ENCODE data around the gene MS4A6E. TPM values are rescaled to one million over a fixed set of nuclear protein-coding genes. Genes with fewer than 3 reads are reported as not detected.

Gene MS4A6E
- total and polyA plus RNA-seq, 2 of the 8 experiments (the other 6 are each of a cell fraction or from before 2014, with no cell fraction given): not detected

DNA sequence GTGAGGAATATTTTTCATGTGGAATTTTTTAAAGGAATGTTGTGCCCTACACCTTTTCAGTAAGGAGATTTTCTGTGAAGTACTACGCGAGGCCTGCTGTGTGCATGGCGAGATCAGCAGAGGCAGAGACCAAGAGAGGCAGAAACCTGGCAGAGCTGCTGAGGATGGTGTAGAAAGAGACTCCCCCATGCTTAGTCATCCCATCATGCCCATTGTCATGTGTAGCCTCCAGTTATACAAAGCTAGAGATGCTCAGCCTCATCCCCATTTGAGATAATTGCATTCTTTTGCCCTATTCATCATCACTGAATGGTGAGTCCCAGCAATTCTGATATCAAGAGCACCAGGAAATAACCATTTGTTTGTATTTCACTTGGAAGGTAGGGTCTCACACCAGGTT lies 48.3 kb downstream of the MS4A6E start:
- Histone ChIP-seq H2BK15ac (ENCODE audit: low read length) (no peak overlapping the region), H2AFZ (ENCODE audit: low read length) (no peak overlapping the region; the same call in 1 of the 2 replicates), H3K14ac (ENCODE audit: insufficient read length) (no peak overlapping the region), H2BK120ac (replicated peaks; ENCODE audit: low read depth, low read length) (no peak overlapping the region), H3K23me2 (ENCODE audit: low read depth, low read length) (no peaks in the 10 kb centered on the region), H4K5ac (ENCODE audit: insufficient read length, low read depth, low read length) (no peak overlapping the region), H3K56ac (replicated peaks; ENCODE audit: insufficient read length, low read depth, low read length) (no peak overlapping the region), H3K36me3 (ENCODE audit: control insufficient read depth in 2 of 4, insufficient read depth in 4 of 4, low read length in 3 of 4) (no peaks in the 10 kb centered on the region), H4K20me1 (replicated peaks in 1 of 2; ENCODE audit: control insufficient read depth in 1 of 2, insufficient read depth in 2 of 2, low read length in 2 of 2) (no peaks in the 10 kb centered on the region), H4K91ac (replicated peaks; ENCODE audit: insufficient read length, low read length) (no peak overlapping the region), H4K8ac (ENCODE audit: extremely low read depth, insufficient read depth, low read length) (no peak overlapping the region; the same call in 1 of the 2 replicates), H2AK5ac (ENCODE audit: low read depth, low read length) (no peak overlapping the region), H3K79me2 (ENCODE audit: control insufficient read depth in 1 of 2, insufficient read depth in 2 of 2, low read length in 2 of 2) (no peaks in the 10 kb centered on the region), H3K23ac (ENCODE audit: insufficient read length) (no peak overlapping the region), H2BK20ac (ENCODE audit: low read length) (no peak overlapping the region), H2BK12ac (ENCODE audit: low read depth, low read length) (no peak overlapping the region), H3K79me1 (ENCODE audit: low read depth, low read length) (no peaks in the 10 kb centered on the region), H3K4me2 (ENCODE audit: insufficient read depth in 1 of 2, low read depth in 2 of 2, low read length in 2 of 2) (no peak overlapping the region), H3K9me3 (ENCODE audit: insufficient read depth in 2 of 2, low read depth in 1 of 2, low read length in 1 of 2) (no peaks in the 10 kb centered on the region), H3K9ac (replicated peaks in 1 of 4; ENCODE audit: extremely low read depth in 1 of 4, low read depth in 3 of 4, low read length in 3 of 4) (no peak overlapping the region), H3K27me3 (replicated peaks in 1 of 4; ENCODE audit: control insufficient read depth in 3 of 4, extremely low read depth in 1 of 4, insufficient read depth in 3 of 4, low read length in 3 of 4) (no peaks in the 10 kb centered on the region), H3K4me1 (replicated peaks in 1 of 4; ENCODE audit: control insufficient read depth in 3 of 4, insufficient read depth in 4 of 4, low read length in 3 of 4) (no peaks in the 10 kb centered on the region), H3K4me3 (ENCODE audit: extremely low read depth in 1 of 4, insufficient read depth in 2 of 4, low read depth in 3 of 4, low read length in 4 of 4) (no peak overlapping the region), H3K4ac (replicated peaks; ENCODE audit: insufficient read length, low read depth, low read length) (no peak overlapping the region), H2BK5ac (ENCODE audit: low read depth, low read length) (no peak overlapping the region), H3K27ac (ENCODE audit: low read depth, low read length) (no peak overlapping the region), H3K18ac (ENCODE audit: extremely low read depth, low read length) (no peak overlapping the region)
- no peak for DNase-seq (ENCODE audit: low read depth in 1 of 2, low spot score in 2 of 2)
- POLR2A ChIA-PET (ENCODE audit: partially characterized antibody): no interaction called here
- FAIRE-seq: no peak
- WGBS, 2 experiments (ENCODE audit: extremely low coverage in 1 of 2, insufficient coverage in 1 of 2, insufficient read length in 1 of 2, insufficient replicate concordance in 2 of 2, low coverage in 1 of 2, low lambda C conversion rate in 2 of 2, missing lambda C conversion rate in 1 of 2): 86% methylated on average over 3 of the region's 3 CpGs; no CpG with 5 or more reads in 1 of the 2 experiments
- CTCF ChIA-PET (ENCODE audit: partially characterized antibody): no interaction called here
- TF ChIP-seq POU5F1 (IDR thresholded peaks at IDR 0.05; ENCODE audit: low read depth, low read length): no peak
- no peak for TF ChIP-seq YY1 (IDR thresholded peaks at IDR 0.05; ENCODE audit: low read depth, low read length)
- no peak for TF ChIP-seq SIRT6 (IDR thresholded peaks at IDR 0.05; ENCODE audit: low read length)
- TF ChIP-seq SP4 (IDR thresholded peaks at IDR 0.05; ENCODE audit: low read length): no peak
- no peak for TF ChIP-seq BCL11A (IDR thresholded peaks at IDR 0.05; ENCODE audit: low read depth in 2 of 2, low read length in 2 of 2)
- TF ChIP-seq SRF (IDR thresholded peaks at IDR 0.05; ENCODE audit: low read depth, low read length): no peak
- TF ChIP-seq JUND (IDR thresholded peaks at IDR 0.05; ENCODE audit: low read length): no peak
- TF ChIP-seq TAF7 (optimal IDR thresholded peaks at IDR 0.05; ENCODE audit: borderline replicate concordance, low read depth, low read length): no peak
- TF ChIP-seq ASH2L (IDR thresholded peaks at IDR 0.05; ENCODE audit: low read length): no peak
- TF ChIP-seq SUZ12 (IDR thresholded peaks at IDR 0.05; ENCODE audit: low read length): no peak
- TF ChIP-seq, protein P1, sequence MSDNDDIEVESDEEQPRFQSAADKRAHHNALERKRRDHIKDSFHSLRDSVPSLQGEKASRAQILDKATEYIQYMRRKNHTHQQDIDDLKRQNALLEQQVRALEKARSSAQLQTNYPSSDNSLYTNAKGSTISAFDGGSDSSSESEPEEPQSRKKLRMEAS (IDR thresholded peaks at IDR 0.05): no peak
- TF ChIP-seq CBX5 (IDR thresholded peaks at IDR 0.05; ENCODE audit: low read depth, low read length): no peak
- TF ChIP-seq SP2 (IDR thresholded peaks at IDR 0.05; ENCODE audit: low read length): no peak
- no peak for TF ChIP-seq POLR2A (IDR thresholded peaks at IDR 0.05; ENCODE audit: control extremely low read depth in 1 of 2, low read depth in 2 of 2, low read length in 2 of 2)

All from H1 (cell line).